HG03432 (cell line): ENCODE data around the gene MAP3K19.
A peak's percentile ranks its signal among the peaks of the same experiment; 100 is the strongest.
"Not testable (repeated sequence)": the region's sequence is repeated elsewhere in the genome, so short reads cannot be mapped to it uniquely, and the experiment has no call there.

Experiments used
- ATAC-seq: cut with Tn5 transposase; IDR thresholded peaks from one replicate; pipeline ENCODE4 v1.9.1; 2021; ENCODE audit warnings: mild to moderate bottlenecking, moderate library complexity; ENCODE audit not compliant: unreplicated experiment

The MAP3K19 gene

DNA sequence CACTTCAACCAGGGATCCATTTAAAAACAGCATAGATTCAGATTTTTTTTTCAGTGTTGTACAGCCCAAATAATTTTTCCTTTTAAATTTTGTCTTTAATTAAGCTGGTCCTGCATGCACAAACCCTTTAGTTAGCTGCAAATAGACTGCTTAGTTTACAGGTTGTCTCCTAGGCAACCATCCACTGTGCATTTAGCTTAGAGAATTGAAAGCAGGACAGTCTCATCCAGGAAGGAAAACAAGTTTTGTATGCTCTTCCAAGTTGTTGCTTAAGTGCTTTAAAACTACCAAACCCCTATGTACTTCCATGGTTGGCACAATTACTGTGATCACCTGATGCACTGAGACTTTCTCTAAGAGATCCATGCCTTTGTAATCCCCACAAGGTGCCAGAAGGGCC lies at the start of gene MAP3K19:
MAP3K19 (minus strand) TSS at position 148 of the 400 bp plus-strand sequence. CDS start 22,800 bp downstream, outside the sequence.
- no peak for ATAC-seq

DNA sequence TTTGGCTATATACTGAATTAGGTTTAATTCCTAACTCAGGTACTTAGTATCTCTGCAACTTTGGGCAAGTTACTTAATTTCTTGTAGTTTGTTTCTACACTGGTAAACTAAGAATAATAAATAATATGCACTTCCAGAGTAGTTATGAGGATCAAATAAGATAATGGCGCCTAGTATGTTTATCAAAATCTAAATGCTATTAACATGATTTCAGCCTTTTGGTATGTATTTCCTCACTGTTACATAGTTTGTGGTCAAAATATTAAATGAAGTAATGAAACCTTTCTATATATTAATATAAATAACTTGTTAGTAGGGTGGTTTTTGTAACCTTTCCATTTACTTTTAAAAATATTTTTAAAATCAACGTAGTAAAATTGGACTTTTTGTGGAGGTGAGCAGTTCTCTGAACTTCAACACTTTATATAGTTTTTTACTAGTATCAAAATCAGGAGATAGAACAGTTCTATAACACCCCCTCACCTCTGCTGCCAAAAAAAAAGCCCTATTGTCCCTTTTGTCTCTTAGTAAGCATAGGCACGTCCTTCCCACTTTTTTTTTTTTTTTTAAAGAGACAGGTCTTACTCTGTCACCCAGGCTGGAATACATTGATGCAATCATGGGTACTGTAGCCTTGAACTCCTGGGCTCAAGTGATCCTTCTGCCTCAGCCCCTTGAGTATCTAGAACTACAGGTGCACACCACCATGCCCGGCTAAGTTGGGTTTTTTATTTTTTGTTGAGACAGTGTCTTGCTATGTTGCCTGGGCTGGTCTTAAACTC lies 49.6 kb upstream of the MAP3K19 start:
- no peak for ATAC-seq

DNA sequence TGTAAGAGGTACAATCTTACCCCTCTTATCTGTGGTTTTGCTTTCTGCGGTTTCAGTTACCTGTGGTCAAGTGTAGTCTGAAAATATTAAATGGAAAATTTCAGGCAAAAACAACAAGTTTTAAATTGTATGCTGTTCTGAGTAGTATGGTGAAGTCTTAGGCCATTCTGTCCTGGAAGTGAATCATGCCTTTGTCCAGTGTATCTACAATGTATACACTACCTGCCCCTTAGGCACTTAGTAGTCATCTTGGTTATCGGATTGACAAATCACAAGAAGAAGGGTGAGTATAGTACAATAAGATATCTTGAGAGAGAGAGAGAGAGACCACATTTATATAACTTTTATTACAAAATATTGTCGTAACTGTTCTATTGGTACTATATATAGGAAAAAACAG lies 48.3 kb upstream of the MAP3K19 start:
- ATAC-seq: no peak

DNA sequence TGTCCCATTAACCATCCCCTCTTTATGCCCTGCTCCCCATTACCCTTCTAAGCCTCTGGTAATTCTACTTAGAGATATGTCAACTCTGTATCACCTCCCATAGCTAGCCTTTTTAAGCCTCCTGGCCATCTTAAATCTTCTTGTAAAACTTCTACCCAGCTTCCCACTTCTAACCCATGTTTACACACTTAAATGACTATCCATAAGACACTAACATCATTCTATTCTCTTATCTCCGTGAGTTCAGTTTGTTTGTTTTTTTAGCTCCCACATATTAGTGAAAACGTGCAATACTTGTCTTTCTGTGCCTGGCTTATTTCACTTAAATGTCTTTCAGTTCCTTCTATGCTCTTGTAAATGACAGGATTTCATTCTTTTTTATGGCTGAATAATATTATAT lies 47.3 kb upstream of the MAP3K19 start:
- no peak for ATAC-seq

GRCh38 chr2:135093670-135094330 lies 46.6 kb upstream of the MAP3K19 start:
- ATAC-seq: no peak

GRCh38 chr2:135093193-135093592 lies 45.9 kb upstream of the MAP3K19 start:
- ATAC-seq: no peak

DNA sequence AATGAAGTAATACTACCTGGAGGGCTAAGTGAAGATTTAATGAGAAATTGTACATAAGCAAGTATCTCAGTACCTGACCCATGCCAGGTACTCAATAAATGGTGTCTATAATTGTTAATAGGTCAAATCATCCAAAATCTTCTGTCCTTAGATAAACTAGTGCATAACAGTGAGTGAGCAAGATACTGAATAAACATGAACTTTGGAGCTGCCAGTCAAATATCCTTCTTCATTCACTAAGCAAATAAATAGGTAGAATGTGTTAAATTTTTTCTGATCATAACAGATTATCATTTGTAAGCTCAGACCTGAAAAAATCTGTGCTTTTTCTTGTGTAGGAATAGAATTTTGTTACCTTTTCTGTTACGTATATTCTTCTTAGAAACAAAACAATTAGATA lies 44.4 kb upstream of the MAP3K19 start:
- no peak for ATAC-seq

DNA sequence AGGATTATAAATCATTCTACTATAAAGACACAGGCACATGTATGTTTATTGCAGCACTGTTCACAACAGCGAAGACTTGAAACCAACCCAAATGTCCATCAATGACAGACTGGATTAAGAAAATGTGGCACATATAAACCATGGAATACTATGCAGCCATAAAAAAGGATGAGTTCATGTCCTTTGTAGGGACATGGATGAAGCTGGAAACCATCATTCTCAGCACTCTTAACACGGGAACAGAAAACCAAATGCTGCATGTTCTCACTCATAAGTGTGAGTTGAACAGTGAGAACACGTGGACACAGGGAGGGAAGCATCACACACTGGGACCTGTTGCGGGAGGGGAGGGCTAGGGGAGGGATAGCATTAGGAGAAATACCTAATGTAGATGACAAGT lies 42.4 kb upstream of the MAP3K19 start:
- ATAC-seq: not testable (repeated sequence)

DNA sequence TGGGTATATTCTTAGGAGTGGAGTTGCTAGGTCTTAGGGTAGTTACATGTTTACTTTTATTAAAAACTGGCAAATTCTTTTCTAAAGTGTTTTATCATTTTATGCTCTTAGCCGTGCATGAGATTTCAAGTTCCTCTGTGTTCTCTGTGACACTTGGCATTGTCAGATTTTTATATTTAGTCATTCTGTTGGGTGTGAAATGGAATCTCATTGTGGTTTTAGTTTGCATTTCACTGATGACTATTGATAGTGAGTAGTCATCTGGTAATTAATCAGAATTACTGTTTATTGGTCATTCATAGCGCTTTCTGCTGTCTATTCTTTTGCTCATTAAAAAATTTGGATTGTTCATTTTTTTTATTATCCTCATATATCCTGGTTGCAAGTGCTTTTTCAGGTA lies 39.0 kb upstream of the MAP3K19 start:
- ATAC-seq: no peak

DNA sequence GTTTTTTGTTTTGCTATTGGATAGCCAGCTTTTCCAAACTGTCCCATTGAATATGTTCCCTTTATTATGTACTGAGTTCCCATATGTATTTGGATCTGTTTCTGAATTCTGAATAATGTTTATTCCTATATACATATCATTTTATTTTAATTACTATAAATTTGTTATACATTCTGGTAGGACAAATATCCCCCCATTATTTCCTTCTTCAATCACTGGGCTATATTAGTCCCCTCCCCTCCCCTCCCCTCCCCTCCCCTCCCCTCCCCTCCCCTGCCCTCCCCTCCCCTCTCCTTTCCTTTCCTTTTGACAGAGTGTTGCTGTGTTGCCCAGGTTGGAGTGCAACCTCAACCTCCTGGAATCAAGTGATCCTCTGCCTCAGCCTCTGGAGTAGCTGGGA lies 31.2 kb upstream of the MAP3K19 start:
- no peak for ATAC-seq

GRCh38 chr2:135076556-135076955 lies 29.3 kb upstream of the MAP3K19 start:
- no peak for ATAC-seq

DNA sequence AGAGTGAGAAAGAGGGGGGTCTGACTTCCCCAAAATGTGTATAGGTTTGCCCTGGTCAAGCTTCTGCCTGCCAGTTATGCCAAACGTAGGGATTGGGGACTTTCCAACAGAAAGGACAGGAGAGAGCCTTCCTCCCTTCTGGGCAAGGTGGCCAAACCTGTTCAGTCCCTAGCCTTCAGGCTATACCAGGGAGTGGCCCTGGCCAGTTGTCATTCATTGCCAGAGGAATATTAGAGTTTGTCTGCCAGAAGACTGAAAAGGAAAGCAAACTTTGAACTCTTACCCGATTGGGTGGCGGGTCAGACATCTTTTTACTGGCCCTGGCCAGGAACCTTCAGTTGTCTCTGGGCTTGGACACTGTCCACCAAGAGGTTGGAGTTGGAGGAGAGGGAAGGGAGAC lies 27.0 kb upstream of the MAP3K19 start:
- no peak for ATAC-seq

DNA sequence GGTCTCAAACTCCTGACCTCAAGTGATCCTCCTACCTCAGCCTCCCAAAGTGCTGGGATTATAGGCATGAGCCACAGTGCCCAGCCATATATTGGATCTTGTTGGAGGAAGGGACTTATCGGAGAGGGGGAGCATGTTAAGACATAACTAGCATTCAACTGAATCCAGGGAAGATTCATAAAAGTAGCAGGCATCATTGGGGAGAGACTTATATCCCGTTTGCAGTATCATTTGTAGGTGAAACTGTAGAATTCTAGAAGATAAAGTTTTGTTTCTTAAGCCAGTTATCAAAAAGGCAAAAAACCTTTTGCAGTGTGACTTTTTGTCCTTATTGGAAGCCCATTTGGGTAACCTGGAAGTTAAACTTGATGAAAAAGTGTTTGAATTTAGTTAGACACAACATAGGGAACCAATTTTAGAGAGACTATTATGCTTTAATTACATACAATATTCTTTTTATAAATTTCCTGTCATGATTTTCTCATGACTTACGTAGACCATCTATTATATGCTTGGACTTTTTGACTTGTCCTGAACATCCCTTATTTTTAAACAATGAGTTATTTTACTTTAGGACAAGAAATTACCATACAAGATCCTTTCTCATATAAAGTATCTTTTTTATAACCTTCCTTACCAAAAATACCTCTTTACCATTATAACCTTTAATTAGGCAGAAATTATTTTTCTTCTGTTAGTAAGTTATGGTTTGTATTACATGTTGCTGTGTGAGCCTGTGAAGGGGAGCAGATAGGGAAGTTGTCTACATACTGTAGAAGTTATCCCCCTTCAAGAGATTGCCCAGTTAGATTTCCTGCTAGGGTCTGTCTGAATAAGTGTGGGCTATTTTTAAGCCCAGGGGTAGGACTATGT lies 25.1 kb upstream of the MAP3K19 start:
- ATAC-seq: no peak

DNA sequence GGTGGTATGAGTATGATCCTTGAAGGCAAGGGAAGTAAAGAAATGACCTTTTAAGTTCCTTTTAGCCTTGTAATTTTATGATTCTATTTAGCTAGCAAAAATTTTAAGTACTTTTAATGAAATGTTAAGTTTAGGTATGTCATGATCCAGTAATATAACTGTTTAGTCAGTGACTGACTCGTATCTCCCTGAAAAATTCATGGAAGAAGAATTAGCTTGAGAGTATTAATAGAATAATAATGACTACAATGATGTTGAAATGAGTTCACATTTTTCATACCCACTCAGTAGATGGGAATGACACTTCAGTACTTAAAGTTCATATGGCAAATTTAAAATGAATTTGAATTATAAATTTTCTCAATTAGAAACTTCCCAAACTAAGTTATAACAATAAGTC lies 19.5 kb upstream of the MAP3K19 start:
- ATAC-seq: no peak

- no peak for ATAC-seq
Observed at GRCh38 chr2:135064149-135064548, 16.9 kb upstream of the MAP3K19 start.

GRCh38 chr2:135063210-135063609 lies 16.0 kb upstream of the MAP3K19 start:
- ATAC-seq: no peak

GRCh38 chr2:135059577-135059976 lies 12.3 kb upstream of the MAP3K19 start:
- ATAC-seq: no peak

DNA sequence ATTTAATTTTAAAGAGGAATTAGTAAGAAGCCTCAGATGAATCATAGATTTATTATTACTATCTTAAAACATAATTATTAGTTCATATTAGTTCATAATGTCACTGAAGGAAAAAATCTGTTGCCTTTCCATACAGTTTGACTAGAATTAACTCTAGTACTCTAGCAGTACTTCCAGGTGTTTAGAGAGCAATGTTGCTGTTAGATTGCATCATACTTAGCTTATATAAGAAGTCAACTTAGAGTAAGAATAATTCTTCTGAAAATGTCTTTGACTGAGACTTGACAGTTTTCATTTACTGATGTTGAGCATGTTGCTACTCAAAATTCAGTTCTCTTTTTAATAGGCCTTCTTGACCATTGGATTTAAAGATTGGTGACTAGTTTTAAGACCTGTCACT lies 9.5 kb upstream of the MAP3K19 start:
- ATAC-seq: no peak

DNA sequence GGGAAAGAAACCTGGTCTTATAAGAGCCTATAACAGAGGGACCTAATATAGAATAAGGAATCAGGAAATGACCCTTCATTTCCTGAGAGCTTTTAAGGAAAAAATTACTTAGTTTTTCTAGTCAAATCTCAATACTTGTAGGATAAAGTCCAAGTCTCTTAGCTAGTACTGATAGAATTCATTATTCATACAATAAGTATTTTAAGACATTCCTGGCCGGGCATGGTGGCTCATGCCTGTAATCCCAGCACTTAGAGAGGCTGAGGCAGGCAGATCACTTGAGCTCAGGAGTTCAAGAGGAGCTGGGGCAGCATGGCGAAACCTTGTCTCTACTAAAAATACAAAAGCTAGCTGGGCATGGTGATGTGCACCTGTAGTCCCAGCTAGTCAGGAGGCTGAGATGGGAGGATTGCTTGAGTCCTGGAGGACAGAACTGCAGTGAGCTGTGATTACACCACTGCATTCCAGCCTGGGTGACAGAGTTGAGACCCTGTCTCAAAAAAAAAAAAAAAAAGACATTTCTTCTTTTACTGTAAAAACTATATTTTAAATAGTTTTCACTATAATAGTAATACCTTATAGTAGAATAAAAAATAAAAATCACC lies 8.0 kb upstream of the MAP3K19 start:
- ATAC-seq: no peak

GRCh38 chr2:135052997-135053474 lies 5.8 kb upstream of the MAP3K19 start:
- peak; percentile 37 for ATAC-seq
